Subcutaneous adipose tissue (tissue), 4 donors: ENCODE measurements around the gene DYRK1A. TPM values are rescaled to one million over a fixed set of nuclear protein-coding genes. Genes with fewer than 3 reads are reported as not detected.

Experiments
- total RNA-seq, 4 donors: library from RNA; depleted of rRNA; stranded (reverse); fragments of >200 nt; gene quantifications; one replicate each; pipeline ENCODE4 v1.1.0, GENCODE V29; 2016
- TF ChIP-seq, protein P1 (sequence below): fragments of 450-650 bp; IDR thresholded peaks from one replicate; pipeline ENCODE4 v1.5.1; 2016; ENCODE audit warnings: low read depth, mild to moderate bottlenecking, control low read depth, antibody characterized with exemption, moderate library complexity

The DYRK1A gene
- total RNA-seq, 4 donors from 2014 or later = 52.4 to 77.2 (median 68.8) TPM

GRCh38 chr21:37348664-37349063 lies 17.9 kb upstream of the DYRK1A start:
- TF ChIP-seq, protein P1, sequence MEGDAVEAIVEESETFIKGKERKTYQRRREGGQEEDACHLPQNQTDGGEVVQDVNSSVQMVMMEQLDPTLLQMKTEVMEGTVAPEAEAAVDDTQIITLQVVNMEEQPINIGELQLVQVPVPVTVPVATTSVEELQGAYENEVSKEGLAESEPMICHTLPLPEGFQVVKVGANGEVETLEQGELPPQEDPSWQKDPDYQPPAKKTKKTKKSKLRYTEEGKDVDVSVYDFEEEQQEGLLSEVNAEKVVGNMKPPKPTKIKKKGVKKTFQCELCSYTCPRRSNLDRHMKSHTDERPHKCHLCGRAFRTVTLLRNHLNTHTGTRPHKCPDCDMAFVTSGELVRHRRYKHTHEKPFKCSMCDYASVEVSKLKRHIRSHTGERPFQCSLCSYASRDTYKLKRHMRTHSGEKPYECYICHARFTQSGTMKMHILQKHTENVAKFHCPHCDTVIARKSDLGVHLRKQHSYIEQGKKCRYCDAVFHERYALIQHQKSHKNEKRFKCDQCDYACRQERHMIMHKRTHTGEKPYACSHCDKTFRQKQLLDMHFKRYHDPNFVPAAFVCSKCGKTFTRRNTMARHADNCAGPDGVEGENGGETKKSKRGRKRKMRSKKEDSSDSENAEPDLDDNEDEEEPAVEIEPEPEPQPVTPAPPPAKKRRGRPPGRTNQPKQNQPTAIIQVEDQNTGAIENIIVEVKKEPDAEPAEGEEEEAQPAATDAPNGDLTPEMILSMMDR = no peak

DNA sequence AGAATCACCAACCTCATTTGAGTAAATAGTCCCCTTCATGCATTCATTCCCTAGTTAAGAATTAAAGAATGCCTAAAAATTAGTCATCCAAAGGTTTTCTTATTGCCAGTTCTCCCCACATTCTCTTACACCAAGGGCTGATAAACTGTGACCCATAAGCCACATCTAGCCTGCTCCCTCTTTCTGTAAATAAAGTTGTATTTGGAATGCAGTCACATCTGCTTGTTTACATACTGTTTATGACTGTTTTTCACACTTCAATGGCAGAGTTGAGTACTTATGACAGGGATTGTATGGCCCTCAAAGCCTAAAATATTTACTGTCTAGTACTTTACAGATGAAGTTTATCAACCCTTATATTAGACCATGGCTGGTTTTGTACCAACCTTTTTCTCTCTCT lies 16.1 kb upstream of the DYRK1A start:
- TF ChIP-seq, protein P1 = no peak

DNA sequence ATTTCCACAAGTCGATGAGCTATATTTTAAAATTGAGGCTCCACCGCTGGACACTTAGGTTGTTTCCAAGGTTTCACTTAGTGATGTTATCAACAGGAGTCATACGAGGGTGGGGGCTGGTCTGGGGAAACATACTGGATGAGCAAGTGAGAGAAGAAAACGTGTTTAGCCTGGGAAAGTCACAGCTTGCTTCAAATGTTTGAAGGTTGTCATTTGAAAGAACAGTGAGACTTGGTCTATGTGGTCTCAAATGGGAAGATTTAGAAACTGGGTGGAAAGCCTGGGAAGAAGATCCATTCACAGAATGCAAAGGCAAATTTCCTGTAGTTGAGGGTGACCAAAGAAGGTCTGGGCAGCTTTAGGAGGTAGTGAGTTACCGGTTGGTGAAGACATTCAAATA lies 9.9 kb upstream of the DYRK1A start:
- TF ChIP-seq, protein P1 = no peak

- TF ChIP-seq, protein P1 = no peak
Observed at GRCh38 chr21:37357691-37358090, 8.9 kb upstream of the DYRK1A start.

GRCh38 chr21:37358397-37358796 lies 8.2 kb upstream of the DYRK1A start:
- TF ChIP-seq, protein P1 = no peak

DNA sequence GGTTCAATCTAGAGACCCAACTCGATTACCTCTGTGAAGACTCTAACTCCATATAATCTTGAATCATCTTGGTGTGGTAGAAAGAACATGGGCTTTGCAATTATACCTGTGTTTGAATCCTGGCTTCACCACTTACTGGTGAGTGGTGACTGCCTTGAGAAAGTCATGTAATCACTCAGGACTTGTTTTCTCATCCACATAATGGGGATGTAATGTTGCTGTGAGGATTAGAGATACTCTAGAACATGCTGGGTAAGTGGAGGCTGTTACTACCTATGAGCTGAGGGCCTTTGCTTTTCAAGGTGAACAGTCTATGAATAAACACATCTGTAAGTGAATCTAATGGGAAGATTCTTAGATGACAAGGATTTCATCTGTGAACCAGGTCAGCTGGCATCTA lies 2.6 kb upstream of the DYRK1A start:
- TF ChIP-seq, protein P1 = no peak

DNA sequence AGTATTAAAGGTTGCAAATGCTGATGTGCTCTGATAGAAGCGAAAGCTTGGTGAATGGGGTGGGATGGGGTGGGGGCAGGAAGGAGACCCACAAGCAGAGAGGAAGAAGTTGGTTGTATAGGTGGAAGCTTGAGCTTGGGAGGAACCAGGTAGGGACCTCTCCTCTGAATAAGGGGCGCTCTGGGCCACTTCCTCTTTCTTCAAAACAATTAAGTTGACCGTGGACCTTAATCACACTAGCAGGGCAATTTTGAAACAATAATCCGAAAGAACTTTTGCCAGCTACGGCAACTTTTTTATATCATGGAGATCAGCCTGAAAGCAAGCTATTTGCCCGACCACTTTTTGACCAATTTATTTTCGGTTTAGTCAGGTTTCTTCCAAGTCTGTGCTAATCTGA lies 1.9 kb upstream of the DYRK1A start:
- TF ChIP-seq, protein P1 = no peak
